HL-60 (cell line): ENCODE measurements around the gene DNLZ.

Experiments used
- CTCF ChIP-seq: IDR thresholded peaks from one replicate; pipeline ENCODE4 v1.5.1; 2011; ENCODE audit warnings: low read length, control low read depth, inconsistent platforms; ENCODE audit not compliant: insufficient read depth
- GABPA ChIP-seq: IDR thresholded peaks from 2 replicates; pipeline ENCODE4 v1.6.1; 2012; ENCODE audit warnings: low read depth
- POLR2AphosphoS5 ChIP-seq: IDR thresholded peaks from 2 replicates; pipeline ENCODE4 v1.6.1; 2012; ENCODE audit warnings: low read depth
- REST ChIP-seq: IDR thresholded peaks from 2 replicates; pipeline ENCODE4 v1.6.1; 2012; ENCODE audit warnings: low read depth; ENCODE audit not compliant: insufficient replicate concordance
- SPI1 ChIP-seq: IDR thresholded peaks from 2 replicates; pipeline ENCODE4 v1.6.1; 2012; ENCODE audit warnings: low read depth, mild to moderate bottlenecking, borderline replicate concordance

GRCh38 chr9:136321561-136321960 lies 42.0 kb downstream of the DNLZ start:
- TF ChIP-seq CTCF (no peak), GABPA (no peak), POLR2AphosphoS5 (no peak), REST (no peak), SPI1 (no peak)
